ENCODE measurements around the gene SLX1A.
"Not testable (repeated sequence)": the region's sequence is repeated elsewhere in the genome, so short reads cannot be mapped to it uniquely, and the experiment has no call there.

Gene SLX1A

DNA sequence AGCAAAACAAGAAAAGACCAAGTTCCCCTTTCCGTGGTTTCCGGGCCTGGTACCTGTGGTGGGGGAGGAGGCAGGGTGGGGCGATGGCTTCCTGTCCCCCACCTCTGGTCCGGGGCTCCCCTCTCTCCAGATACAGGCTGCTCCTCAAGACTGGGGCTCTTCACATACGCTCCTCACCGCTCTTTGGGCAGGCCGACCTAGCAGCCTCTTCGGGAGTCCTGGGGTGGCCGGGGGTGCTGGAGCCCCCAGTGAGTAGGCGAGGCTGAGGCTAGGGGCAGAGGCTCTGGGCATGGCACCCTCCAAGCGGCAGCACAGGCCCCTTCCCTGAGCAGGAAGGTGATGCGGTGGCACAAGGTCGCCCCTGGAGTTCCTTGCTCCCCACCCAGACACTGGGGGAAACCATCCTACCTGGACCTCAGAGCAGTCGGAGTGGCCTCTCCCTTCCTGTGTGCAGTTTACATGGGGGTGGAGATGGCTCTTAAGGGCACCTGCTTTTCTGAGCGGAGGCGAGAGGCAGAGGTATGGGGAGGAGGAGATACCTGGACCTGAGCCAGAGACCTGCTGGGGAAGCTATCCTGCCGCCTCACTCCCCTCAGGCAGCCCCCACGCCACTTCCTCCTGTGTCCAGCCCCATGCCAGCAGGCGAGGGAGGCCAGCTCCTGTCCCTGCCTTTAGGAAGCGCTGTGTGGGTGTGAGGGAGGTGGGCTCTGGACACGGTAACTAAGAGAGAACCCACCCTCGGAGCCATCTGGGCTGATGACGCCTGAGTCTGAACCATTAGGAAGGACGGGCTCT lies 9.4 kb upstream of the SLX1A start:
- peak; percentile 45 to 49 for DNase-seq (ENCODE audit: low read depth in 2 of 2)

DNA sequence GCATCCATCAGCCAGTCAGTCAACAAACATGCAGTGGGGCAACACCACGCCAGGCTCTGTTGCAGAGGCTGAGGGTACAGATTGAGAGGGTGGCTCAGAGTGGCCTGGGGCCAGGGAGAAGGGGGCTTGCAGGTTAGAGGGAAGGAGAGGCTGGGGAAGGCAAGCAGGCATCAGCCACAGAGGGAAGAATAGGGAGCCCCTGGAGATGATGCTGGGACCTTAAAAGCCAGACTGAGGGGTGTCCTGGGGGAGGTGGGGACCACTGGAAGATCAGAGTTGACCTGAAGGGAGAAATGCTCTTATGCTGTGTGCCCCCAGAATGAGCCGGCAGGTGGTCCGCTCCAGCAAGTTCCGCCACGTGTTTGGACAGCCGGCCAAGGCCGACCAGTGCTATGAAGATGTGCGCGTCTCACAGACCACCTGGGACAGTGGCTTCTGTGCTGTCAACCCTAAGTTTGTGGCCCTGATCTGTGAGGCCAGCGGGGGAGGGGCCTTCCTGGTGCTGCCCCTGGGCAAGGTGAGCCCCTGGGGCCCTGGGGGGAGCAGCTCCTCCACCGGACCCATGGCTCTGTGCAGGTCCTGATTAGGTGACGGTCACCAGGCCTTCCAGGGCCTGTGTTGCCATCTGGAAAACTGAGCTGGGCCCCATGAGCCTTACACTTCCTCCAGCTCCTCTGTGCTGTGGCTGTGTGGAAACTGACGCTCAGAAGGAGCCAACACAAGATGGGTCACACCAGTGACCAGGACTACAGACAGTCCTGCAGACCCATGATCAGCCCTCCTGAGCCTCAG lies 8.6 kb upstream of the SLX1A start:
- peak in 1 of 2 donors; percentile 22 for DNase-seq (ENCODE audit: low read depth in 2 of 2)

DNA sequence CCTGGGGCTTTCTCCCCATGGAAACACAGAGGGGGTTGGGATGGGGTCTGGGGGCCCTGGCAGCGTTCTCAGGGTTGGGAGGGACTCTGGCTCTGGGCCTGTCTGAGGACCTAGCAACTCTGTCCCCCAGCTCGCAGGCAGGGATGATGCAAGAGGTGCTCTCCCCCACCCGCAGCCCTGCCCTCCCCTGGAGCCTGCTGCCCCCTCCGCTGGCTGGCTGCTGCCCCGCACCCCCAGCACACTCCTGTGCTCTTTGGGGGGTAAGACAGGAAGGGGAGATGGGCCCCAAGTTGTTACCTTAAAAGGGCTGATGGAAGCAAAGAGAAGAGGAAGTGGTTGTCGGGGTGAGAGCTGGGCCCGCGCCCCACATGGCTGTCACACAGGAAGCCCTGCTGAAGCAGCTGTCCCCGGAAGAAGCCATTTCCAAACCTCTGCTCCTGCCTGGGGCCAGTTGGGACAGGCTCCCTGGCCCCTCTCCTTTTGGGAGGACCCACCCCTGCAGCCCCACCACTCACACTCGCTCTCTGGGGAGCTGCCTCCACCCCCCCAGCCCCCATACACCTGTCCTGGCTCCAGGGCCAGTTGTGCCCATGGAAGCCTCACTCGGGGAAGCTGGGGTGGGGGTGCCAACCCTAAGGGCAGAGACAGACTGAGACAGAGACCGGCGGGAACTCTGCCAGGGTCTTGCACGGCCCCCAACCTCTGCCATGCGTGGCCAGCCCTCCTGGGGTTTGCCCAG lies 7.8 kb upstream of the SLX1A start:
- peak; percentile 56 to 63 for DNase-seq (ENCODE audit: low read depth in 2 of 2)

DNA sequence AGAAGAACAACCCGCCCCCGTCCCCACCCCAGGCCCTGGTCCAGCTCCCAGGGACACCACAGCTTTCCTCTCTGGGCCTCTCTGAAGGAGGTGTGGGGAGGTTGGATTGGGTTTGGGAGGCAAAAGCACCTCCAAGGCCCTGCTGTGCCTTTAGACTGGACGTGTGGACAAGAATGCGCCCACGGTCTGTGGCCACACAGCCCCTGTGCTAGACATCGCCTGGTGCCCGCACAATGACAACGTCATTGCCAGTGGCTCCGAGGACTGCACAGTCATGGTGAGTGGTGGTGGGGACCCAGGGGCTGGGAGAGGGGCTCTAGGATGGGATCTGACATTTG lies 7.3 kb upstream of the SLX1A start:
- DNase-seq (ENCODE audit: low read depth in 2 of 2), result no peak

DNA sequence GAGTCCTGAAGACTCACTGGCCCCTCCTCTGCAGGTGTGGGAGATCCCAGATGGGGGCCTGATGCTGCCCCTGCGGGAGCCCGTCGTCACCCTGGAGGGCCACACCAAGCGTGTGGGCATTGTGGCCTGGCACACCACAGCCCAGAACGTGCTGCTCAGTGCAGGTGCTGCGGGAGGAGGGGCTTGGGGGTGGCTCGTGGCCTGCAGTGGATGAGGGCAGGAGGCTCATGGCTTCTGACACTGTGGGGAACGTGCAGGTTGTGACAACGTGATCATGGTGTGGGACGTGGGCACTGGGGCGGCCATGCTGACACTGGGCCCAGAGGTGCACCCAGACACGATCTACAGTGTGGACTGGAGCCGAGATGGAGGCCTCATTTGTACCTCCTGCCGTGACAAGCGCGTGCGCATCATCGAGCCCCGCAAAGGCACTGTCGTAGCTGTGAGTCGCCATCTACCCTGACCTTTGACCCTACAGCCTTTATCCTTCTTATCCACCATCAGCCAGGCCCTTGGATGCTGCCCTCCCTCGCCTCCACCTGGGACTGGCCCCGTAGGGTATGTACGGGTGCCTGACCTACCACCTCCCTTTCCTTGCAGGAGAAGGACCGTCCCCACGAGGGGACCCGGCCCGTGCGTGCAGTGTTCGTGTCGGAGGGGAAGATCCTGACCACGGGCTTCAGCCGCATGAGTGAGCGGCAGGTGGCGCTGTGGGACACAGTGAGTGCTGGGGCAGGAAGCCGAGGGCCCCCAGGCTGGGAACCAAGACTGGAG lies 6.7 kb upstream of the SLX1A start:
- peak; percentile 89 to 92 for DNase-seq (ENCODE audit: low read depth in 2 of 2)

DNA sequence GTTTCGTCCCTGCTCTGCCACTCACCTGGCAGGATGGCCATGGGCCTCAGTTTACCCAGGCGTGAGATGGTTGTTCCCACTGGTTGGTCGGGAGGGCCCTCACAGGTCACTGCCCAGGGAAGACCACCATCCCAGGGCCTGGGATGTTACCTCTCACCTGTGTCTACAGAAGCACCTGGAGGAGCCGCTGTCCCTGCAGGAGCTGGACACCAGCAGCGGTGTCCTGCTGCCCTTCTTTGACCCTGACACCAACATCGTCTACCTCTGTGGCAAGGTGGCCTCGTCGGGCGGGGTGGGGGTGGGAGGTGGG lies 6.2 kb upstream of the SLX1A start:
- DNase-seq (ENCODE audit: low read depth in 2 of 2), result no peak

DNA sequence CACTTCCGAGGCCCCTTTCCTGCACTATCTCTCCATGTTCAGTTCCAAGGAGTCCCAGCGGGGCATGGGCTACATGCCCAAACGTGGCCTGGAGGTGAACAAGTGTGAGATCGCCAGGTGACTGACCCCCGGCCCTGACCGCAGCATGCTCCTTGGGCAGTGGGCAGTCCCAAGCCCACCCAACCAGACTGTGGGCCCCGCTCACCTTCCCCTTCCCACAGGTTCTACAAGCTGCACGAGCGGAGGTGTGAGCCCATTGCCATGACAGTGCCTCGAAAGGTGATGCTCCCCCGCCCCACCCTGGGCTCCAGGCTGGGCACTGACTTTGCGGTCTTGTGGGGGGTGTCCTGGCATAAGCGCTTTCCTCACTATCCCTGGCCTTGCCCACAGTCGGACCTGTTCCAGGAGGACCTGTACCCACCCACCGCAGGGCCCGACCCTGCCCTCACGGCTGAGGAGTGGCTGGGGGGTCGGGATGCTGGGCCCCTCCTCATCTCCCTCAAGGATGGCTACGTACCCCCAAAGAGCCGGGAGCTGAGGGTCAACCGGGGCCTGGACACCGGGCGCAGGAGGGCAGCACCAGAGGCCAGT lies 5.6 kb upstream of the SLX1A start:
- peak in 1 of 2 donors; percentile 11 for DNase-seq (ENCODE audit: low read depth in 2 of 2)

DNA sequence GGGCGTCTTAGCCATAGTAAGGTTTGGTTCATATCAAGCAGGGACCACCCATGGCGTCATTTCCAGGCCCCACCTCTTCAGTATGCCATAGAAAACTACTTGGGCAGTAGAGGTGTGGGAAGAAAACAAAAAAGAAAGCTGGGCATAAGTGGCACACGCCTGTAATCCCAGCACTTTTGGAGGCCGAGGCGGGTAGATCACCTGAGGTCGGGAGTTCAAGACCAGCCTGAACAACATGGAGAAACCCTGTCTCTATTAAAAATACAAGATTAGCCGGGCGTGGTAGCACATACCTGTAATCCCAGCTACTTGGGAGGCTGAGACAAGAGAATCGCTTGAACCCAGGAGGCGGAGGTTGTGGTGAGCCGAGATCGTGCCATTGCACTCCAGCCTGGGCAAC lies 2.5 kb upstream of the SLX1A start:
- DNase-seq (ENCODE audit: low read depth in 2 of 2), result not testable (repeated sequence)

DNA sequence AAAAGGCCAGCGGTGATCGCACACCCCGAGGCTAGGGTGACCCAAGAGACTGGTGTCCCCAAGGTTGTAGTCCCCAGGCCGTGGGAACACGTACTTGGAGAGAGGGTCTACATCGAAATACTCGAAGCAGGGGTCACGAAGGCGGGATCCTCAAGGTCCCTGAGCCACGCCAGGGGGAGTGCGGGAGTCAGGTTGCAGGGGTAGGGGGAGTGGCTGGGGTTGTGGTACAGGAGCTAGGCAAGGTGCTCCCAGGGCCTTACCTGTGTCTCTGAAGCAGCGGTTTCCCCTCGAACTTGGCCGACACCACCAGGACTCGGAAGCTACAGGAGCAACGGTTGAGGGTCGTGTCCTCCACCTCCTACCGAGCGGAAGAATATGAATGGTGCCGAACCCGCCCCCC lies 577 bp upstream of the SLX1A start:
- not testable (repeated sequence) for DNase-seq (ENCODE audit: low read depth in 2 of 2)

DNA sequence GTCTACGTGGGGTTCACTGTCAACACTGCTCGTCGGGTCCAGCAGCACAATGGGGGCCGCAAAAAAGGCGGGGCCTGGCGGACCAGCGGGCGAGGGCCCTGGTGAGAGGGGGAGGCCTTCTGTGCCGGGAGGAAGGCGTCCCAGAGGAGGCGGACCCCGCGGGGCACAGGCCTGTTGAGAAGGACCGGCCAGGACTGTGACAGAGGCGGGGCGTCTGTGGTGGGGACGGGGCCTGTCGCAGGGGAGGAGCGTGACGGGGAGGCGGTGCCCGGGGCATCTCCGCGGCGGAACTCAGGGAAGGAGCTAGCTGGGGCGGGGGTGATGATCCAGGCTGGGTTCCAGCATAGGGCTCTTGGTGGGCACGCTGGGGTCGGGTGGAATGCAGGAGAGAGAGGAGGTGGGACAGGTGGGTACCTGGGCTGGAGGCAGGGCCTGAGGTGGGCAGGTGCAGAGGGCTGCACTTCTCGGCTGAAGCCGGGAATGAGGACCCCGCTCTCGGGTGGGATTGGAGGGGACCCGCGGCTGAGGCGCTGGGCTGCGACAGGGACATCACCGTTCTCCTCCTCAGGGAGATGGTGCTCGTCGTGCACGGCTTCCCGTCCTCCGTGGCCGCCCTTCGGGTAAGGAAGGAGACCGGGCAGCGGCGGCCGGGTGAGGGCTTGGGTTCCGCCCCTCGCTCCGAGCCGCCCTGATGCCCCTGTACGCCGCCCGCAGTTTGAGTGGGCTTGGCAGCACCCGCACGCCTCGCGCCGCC lies 674 bp downstream of the SLX1A start:
- not testable (repeated sequence) for DNase-seq (ENCODE audit: low read depth in 2 of 2)

DNA sequence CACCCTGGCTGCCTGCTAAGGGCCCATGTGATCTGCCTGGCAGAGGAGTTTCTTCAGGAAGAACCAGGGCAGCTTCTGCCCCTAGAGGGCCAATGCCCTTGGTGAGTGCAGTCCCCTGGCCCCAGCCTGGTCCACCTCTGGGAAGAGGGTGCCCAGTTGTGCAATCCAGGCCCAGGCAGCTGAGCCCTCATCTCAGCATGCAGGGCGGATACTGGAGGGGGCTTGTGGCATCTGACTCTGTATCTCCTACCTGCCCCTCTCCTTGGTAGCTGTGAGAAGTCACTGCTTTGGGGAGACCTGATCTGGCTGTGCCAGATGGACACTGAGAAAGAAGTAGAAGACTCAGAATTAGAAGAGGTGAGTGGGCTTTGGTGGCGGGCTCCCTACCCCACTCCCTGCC lies 3.3 kb downstream of the SLX1A start:
- DNase-seq (ENCODE audit: low read depth in 2 of 2), result not testable (repeated sequence)

DNA sequence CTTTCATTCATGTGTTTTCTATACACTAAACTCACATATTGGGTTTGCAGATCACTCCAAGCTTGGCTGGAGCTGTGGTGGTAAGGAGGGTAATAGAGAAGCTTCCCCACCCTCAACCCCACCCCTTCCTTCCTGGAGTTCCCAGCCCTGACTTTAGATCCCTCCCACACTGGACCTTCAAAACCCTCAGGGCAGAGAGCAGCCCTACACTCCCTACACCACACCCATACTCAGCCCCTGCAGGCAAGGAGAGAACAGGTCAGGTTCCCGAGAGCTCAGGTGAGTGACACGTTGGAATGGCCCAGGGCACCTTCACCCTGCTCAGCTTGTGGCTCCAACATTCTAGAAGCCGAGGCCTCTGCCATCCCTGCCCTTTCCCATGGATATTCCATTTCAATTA lies 5.4 kb downstream of the SLX1A start, which contains the start of gene SULT1A3:
Gene SULT1A3, plus strand, starts transcription at position 207 of the 400 bp plus-strand sequence. CDS start 1,474 bp downstream, outside the sequence.
- DNase-seq (ENCODE audit: low read depth in 2 of 2), result not testable (repeated sequence)

DNA sequence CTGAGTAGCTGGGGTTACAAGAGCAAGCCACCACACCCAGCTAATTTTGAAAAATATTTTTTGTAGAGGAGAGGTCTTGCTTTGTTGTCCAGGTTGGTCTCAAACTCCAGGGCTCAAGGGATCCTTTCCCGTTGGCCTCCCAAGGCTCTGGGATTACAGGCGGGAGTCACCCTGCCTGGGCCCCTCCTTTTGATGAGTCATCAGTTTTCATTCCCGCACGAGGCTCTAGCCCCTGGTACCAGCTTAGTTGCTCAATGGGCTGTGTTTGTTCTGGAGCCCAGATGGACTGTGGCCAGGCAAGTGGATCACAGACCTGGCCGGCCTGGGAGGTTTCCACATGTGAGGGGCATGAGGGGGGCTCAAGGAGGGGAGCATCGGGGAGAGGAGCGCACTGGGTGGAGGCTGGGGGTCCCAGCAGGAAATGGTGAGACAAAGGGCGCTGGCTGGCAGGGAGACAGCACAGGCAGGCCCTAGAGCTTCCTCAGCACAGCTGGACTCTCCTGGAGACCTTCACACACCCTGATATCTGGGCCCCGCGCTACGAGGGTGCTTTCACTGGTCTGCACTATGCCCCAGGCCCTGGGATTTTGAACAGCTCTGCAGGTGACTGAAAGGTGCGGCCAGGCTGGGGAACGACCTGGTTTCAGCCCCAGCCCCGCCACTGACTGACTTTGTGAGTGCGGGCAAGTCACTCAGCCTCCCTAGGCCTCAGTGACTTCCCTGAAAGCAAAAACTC lies 6.1 kb downstream of the SLX1A start:
- not testable (repeated sequence) for DNase-seq (ENCODE audit: low read depth in 2 of 2)

DNA sequence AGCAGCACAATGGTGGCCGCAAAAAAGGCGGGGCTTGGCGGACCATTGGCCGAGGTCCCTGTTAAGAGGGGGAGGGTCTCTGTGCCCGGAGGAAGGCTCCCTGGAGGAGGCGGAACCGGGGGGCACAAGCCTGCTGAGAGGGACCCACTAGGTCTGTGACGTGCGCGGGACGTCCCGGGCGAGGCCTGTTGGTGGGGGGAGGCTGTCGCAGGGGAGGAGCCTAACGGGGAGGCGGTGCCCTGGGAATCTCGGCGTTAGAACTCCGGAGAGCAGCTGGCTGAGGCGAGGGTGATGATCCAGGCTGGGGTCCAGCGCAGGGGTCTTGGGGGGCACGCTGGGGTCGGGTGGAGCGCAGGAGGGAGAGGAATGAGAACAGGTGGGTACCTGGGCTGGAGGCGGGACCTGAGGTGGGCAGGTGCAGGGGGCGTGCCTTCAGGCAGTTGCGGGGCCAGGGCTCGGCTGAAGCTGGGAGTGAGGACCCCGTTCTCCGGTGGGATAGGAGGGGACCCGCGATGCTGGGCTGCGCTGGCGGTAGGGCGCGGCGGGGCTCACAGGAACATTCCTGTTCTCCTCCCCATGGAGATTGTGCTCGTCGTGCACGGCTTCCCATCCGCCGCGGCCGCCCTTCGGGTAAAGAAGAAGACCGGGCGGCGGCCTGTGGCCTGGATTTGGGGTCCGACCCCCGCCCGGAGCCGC lies 12.0 kb downstream of the SLX1A start:
- DNase-seq (ENCODE audit: low read depth in 2 of 2), result not testable (repeated sequence)

DNA sequence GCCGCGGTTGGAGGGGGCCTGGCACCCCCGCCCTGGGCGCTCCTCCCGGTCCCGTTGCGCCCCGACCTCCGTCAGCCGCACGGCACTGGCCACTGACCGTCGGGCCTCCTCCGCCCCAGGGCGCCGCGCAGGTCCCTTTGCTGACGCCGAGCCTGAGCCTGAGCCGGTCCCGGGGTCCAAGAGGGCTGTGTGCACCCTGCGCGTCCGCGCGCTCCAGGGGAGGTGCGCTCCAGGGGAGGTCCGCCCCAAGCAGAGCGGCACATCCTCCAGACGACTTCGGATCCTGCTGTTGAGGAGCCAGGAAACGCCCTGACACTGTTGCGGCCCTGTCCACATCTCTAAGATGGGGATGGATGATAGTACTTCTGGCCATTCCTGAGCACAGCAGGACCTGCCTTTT lies 12.6 kb downstream of the SLX1A start:
- DNase-seq (ENCODE audit: low read depth in 2 of 2), result not testable (repeated sequence)

DNA sequence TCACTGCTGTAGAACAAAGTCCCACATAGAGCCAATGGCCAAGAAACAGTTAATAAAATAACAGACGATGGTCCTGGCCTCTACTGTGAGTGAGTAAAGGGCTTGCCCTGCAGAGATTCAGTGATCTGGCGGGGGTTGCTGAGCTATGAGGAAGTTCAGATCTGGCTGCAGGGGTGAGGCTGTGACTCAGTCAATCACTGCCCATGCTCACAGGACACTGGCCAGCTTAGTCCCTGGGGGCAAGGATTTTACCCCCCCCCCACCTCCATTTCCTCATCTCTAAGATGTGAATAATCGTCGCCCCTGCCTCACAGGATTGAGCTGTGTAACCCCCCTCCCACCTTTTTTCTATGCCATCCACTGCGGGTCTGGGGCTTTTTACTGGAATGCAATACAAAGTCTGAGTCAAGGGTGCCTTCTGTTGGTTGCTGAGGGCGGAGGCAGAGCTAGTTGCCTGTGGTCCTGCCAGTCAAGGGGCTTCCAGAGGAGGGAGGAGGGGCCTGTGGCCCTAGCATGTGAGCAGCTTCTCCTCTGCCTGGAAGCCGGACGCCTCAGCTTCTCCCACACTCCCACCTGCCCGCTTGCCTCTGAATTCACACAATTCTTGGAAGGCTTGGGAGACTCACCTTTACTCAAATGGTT lies 13.5 kb downstream of the SLX1A start:
- DNase-seq (ENCODE audit: low read depth in 2 of 2), result not testable (repeated sequence)

DNA sequence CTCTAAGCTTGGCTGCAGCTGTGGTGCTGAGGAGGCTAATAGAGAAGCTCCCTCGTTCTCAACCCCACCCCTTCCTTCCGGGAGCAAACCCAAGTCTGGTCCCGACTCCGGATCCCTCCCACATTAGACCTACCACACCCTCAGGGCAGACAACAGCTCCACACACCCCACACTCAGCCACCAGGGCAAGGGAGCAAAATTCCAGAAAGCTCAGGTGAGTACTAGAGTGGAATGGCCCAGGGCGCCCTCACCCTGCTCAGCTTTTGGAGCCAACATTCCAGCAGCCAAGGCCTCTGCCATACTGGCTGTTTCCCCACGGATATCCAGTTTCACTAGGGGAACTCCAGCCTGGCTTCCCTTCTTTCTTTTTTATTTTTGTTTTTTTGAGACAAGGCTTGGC lies 15.4 kb downstream of the SLX1A start:
- not testable (repeated sequence) for DNase-seq (ENCODE audit: low read depth in 2 of 2)

DNA sequence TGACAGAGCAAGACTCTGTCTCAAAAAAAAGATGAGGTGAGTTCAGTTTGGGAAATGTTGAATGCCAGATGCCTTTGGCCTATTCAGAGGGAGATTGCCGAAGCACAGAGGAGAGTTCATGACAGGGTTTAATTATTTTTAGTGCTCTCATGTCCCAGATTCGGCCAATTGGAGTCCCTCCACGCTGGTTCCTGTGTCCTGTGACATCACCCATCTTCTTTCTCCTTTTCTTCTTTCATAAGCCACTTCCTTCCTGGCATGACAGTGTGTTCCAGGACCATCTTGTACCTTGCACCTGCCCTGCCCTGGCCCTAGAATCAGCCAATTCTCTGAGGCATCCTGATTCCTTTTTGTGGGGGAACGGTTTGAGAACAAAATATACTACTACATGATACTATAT lies 17.7 kb downstream of the SLX1A start:
- not testable (repeated sequence) for DNase-seq (ENCODE audit: low read depth in 2 of 2)

DNA sequence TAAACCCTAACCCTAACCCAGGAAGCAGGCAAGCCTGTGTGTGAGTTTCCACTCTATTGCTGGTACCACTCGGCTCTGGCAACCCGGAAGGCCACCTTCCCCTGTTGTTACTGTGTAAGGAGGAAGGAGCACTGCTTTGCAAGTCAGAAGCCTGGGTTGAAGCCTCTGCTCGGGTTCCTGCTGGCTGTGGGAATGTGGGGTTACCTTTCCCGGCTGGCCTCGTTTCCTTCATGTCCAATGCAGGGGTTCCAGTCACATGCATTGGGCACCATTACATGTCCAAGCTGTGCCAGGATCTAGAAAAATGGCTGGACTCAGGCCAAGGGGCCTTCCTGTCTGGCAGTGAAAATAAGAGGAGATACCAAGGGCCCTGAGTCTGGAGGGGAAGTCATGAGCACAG lies 23.4 kb downstream of the SLX1A start:
- not testable (repeated sequence) for DNase-seq (ENCODE audit: low read depth in 2 of 2)
